NCI-H345 treated with DMSO at 0.1 percent for 48 hours (cell line): ENCODE results near the gene ITGBL1.
A peak's percentile ranks its signal among the peaks of the same experiment; 100 is the strongest.
"Not testable (repeated sequence)": the region's sequence is repeated elsewhere in the genome, so short reads cannot be mapped to it uniquely, and the experiment has no call there.

Experiments
- DNase-seq: peaks from one replicate; lab custom pipeline; 2025; ENCODE audit not compliant: unreplicated experiment; lab: John Stamatoyannopoulos, UW

ITGBL1 gene

DNA sequence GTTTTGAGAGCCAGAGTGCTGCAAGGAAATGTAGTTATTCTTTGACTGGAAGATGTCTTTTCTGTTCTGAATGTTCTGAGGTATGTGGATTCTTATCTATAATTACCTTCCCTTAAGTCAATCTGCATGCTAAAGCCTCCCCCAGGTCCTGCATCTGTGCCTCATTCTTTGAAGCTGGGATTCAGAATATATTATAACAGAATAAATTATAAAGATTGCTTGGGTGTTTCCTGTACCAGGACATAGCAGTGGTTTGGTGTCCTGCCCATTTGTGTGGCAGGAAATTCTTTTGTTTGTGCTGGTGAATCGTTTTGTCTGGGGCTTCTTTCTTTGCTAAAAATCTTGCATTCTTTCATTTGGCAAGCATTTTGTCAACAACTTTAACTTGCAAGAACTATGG lies 60.2 kb downstream of the ITGBL1 start:
- DNase-seq = no peak

DNA sequence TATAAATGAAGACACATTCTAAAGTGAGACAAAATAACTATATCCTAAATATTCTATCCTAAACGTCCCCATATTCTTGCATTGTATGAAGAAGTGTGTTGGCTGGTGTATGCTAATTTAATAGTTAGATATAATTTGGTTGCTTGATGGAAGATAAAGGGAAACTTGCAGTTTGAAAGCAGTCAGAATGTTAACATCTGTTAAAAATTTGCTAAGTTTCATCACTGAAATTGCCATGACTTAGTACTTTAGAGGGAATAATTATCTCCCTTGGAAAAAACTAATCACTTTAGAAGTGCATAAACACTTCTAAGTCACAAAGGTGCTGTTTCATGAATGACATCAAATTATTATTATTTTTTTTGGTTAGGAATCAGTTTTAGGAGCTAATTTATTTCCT lies 61.6 kb downstream of the ITGBL1 start:
- DNase-seq = no peak

DNA sequence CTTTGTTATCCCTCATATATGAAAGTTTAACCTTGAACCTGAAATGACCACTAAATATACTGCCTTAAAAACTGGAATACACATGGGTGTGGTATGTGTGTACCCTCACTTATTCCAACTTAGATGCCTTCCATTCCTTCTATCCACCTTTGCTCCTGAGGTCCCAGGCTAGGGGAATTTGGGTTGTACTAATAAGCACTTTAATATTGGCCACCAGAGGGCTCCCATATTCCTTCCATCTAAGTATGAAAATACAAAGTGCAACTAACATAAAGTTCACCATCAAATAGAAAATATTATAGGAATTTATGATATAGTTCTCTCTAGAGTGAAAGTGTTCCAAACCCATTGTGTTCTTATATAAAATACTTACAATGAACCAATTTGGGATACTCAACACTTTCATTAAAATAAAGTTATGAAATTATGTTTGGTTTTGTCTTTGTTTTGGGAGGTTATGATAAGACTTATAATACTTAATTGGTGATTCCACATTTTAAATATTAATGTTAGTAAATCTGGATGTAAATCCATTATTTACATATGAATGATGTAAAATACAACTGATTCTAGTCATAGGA lies 62.3 kb downstream of the ITGBL1 start:
- DNase-seq = peak; percentile 62

DNA sequence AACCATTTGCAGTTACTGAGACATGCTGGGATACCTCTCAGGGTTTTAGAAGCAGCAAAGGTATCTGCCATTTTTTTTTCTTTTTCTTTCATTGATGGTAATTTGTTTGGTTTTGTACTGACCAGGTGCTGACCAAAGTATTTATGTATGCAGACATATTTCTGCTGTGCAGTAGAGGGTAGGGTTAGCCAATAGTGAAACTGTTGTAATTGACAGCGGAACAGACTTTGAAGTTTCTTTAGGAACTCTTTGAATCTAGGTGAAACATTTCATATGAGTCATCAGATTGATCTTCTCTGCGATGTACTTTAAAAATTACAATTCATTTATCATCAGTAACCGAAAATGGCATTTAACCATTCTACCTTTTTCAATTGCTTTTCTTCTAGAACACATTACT lies 63.0 kb downstream of the ITGBL1 start:
- DNase-seq = no peak

DNA sequence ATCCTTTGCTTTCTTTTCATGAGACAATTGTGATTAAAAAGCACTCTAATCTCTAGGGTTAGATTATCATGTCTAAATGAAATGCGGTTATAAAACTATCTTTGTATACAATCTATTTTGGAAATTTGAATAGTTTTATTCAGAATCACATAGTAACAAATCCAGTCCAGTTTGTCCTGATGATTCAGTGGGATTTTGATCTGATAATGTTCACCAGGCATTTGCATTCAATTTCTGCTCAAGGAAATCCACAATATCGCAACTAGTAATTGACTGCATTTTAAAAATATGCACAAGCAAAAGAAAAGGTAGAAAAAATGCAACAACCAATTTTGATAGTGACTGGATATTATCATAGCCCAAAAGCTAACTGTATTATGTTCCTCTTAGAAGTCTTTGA lies 63.8 kb downstream of the ITGBL1 start:
- no peak for DNase-seq

DNA sequence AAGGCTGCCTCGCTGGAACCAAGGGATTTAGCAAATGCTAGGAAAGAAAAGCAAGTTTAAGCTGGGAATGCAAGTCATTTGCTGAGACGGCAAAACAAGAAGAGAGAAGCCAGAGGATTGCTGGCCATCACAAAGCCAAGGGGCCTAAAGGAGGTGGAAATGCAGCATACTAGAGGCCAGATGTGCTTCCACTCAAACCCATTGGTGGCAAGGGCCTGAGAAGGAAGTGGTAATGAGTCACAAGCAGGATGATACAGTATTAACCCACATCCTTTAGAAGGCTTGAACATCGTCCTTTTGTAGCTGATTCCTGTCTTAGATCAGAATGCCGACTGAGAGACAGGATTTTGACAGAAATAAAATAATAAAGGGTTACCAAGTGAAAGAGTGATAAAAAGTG lies 68.2 kb downstream of the ITGBL1 start:
- no peak for DNase-seq

DNA sequence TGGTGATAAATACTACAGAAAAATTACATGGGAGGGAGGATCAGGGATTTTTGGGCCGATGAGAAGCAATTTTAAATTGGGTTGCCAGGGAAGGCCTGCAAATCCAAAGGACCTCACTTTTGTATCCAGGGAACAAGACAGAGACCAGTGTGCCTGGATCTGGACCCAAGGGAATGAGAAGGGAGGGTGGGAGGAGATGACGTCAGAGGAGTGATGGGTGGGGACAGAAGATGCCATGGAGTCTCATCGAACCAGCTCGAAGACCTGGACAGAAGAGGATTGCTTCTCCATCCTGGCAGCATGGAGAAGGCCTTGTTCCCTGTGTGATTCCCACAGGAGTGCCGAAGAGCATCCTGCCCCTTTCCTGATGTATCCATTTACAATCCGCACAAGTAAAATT lies 68.9 kb downstream of the ITGBL1 start:
- DNase-seq = no peak

DNA sequence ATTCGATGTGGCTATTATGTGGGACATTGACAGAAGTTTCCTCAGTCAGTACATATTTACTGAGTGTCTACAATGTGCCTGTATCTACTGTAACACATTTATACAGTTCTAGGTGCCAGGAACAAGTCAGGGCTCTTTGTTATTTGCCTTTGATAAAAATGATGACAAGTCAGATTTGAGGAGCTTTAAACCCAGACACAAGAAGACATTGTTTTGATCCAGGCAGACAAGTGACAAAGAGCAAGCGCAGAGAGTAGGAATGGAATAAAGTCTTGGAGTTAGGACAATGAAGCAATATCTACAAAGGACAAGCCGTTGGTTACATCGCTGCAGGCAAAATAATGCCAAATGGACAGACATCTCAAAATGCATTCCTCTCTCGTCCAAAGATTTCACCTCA lies 70.1 kb downstream of the ITGBL1 start:
- no peak for DNase-seq

DNA sequence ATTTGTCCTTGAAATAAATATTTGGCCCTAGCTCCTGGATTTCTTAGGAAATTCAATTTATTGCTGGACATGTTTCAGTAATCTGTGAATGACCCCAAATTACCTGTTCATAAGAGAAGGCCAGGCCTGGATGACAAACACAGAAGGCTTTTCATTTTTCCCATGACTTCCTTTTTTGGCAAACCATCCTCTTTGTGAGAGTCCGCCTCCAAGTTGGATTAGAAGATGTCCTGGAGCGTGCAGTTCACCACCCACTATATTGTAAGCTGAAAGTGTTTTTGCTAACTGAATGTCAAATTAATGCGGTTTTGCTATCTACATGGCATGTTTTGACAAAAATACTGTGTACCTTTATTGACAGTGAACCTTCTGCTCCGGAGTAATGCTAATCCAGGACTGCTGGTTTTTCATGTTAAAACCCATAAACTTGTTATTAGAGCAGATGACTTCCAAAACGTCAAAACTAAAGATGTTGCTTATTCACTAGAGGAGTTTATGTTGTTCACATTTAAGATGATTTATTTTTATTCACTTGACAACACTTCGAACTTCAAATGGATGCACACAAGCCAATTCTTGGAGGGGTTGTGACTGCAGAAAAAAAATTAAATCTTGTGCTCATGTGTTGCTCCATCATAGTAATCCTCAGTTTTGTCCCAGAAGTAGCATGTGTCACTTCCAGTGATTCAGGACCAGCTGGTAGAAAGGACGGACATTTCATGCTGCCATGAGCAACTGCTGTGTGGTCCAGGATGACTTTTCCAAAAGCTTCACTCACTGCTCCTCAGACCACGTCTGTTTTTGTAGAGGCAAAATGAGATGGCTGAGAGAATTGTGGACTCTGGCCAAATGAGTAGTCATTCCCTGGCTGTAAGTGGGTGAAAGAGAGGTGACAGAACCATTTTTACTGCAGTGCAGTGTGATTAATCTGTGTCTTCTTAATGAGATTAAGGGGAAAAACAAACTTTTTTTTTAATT lies 71.0 kb downstream of the ITGBL1 start:
- DNase-seq = no peak

DNA sequence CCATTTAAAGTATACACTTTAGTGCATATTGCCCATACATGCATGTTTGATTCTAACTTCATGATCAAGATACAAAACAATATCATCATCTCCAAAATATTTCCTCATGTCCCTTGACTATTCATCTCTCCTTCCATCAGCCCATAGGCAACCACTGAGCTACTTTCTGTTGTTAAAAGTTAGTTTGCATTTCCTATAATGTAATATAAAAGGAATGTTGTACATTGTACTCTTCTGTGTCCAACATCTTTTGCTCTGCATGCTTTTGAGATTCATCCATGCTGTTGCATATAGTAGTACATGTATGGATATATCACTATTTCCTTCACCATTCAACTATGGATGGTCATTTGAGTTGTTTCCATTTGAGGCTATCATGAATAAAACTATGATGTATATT lies 74.7 kb downstream of the ITGBL1 start:
- DNase-seq = no peak

DNA sequence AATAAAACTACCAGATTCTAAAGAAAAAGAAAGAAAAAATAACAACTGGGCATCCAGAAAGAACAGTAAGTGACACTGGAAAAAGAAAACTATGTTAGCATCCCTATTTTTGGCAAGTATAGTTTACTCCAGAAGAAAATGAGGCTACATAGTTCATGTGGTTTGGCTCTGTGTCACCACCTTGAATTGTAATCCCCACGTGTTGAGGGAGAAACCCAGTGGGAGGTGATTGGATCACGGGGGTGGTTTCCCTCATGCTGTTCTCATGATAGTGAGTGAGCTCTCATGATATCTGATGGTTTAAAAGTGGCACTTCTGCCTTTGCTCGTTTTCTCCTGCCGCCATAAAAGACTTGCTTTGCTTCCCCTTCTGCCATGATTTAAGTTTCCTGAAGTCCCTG lies 76.9 kb downstream of the ITGBL1 start:
- no peak for DNase-seq

DNA sequence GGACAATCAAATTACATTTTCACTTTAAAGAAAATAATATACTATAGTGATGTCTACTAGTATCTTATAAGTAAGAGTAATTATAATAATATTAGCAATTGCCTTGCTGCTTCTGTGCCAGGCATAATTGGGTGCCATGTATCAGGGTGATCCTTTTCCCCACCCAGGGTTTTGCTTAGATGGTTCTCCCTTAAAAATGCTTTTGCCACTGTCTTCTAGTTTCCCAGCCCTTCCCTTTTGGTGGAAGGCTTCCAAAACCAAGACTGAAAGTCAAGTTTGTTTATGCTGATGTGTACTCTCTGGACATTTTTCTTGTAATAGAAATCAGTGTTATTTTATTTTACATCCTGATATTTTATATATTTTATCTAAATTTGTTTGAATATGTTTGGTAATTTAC lies 77.8 kb downstream of the ITGBL1 start:
- no peak for DNase-seq

DNA sequence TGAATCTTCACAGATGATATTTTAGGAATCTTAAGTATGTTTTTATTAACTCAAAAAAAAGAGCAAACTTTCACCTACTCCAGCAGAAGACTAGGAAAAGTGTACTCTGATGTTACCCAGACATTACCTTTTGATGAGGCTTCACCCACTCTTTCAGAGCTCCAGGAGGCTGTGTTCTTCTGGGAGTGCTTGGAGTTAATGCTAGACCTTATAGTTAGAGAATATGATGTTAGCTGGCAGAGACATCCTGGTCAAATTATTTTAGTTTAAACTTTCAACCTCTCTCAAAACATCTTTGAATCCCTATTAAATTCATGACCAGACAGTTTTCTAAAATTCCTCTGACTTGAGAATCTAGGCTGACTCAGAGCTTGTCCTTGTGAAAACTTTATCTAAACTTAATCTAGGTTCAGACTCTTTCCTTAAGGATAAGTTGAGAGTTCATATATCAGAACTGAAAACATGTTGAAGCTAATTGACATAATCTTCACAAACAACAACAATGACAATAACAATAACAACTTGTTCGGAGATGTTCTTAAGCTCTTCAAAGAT lies 82.8 kb downstream of the ITGBL1 start:
- no peak for DNase-seq

DNA sequence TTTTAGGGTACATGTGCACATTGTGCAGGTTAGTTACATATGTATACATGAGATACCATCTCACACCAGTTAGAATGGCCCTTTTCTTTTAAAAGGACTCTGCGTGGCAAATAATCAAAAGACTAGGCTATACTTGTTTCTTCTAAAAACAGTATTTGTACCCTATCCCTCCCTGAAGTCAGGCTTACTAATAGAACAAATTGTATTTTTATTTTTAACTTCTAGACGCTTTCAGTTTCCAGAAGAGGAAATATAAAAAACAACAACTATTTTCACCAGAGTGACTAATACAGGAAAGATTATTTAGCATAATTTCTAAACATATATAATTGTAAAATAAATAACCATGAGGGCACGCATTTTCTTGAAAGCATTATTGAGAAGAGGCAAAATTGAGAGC lies 83.6 kb downstream of the ITGBL1 start:
- no peak for DNase-seq

DNA sequence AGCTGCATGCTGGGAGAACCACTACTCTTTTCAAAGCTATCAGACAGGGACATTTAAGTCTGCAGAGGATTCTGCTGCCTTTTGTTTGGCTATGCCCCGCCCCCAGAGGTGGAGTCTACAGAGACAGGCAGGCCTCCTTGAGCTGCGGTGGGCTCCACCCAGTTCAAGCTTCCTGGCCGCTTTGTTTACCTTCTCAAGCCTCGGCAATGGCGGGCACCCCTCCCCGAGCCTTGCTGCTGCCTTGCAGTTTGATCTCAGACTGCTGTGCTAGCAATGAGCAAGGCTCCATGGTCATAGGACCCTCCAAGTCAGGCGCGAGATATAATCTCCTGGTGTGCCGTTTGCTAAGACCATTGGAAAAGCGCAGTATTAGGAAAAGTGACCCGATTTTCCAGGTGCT lies 92.1 kb downstream of the ITGBL1 start:
- DNase-seq = not testable (repeated sequence)

DNA sequence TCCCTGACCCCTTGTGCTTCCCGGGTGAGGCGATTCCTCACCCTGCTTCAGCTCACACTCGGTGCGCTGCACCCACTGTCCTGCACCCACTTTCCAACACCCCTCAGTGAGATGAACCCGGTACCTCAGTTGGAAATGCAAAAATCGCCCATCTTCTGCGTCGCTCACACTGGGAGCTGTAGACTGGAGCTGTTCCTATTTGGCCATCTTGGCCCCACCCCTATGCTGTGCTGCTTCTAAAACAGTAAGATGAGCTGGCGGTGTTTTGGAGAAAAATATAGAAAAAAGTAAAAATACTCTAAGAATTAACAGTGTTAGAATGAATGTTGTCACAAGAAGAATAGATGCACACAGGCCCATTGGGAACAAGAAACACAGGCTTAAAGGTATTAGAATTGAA lies 92.5 kb downstream of the ITGBL1 start:
- DNase-seq = no peak

DNA sequence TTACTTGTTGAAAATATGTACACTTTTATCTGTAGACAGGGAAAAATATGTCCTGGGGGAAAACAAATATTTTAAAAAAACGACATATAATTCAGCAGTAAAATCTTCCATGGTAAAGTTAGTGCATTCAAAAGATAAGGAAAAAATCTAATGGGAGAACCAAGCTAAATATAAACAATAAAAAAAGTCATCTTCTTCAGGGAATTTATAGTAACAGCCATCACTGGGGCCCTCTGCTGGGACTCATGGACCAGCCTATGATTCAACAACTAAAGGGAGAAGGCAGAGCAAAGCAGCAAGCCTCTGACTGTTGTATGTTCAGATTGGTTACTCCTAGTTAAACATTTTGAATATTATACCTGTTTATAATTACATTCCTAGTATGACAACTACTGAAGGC lies 93.0 kb downstream of the ITGBL1 start:
- DNase-seq = no peak

DNA sequence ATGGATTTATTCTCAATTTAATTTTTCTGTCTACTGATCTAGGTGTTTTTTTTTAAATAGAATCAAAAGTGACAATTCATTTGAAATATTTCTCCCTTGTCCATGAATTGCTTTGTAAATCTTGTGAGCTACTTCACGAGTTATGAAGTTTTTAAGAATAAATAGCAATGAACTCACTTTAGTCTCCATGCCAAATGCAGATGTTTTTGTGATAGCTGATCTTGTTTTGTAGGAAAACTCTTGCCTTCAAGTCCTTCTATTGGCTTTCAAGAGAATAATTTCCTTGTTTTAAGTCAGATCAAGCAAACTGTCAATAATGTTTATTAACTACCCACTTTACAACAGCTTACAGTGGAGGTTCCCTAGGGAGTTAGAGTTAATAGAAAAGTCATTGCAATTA lies 99.8 kb downstream of the ITGBL1 start:
- DNase-seq = no peak

DNA sequence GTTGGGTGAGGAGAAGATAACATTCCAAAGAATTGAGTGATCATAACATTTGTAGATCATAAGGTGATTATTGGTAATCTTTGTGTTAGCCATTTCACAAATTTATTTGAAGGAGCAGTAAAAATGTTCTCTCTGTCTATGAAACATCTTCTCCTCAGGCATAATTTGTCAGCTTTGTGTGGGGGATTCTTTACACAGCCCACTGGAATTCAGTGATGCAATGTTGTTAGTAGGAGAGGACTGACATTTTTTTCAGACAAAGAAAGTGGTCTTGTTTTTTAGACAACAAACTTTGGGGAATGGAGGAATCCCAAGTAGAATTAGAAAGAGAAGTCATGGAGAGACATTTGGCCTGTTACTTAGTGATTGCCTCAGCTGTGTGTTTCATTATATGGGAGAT lies 100.3 kb downstream of the ITGBL1 start:
- DNase-seq = no peak

DNA sequence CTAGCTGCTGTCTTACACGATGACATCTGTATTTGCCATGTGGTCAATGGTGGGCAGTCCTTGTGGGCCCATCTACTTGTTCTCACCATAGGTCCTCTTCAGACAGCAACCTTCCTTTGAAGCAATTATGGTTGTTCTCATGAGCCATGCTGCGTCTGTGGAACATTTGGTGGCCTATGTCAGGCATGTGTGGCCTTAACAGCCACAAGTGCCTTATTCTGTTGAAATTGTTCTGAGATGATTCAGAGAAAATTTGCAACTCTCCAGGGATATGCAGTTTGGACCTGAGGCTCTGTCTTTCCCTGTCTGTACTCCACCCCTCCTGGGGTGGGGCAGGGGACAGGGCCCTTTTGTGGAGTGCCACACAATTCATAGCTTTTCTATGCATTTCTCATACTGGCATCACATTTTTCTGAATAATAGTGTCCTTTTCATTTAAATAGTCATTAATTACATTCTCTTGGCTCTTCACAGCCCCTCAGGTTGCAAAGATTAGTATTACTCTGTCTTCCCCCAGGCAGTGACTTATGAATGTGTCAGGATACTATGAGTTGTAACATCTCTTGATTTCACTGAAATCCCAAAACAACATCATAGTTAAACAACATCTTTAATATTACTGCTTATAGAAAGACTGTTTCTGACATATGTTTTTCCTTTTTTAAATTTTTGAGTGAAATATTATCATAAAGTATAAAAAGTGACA lies 102.1 kb downstream of the ITGBL1 start:
- DNase-seq = no peak

DNA sequence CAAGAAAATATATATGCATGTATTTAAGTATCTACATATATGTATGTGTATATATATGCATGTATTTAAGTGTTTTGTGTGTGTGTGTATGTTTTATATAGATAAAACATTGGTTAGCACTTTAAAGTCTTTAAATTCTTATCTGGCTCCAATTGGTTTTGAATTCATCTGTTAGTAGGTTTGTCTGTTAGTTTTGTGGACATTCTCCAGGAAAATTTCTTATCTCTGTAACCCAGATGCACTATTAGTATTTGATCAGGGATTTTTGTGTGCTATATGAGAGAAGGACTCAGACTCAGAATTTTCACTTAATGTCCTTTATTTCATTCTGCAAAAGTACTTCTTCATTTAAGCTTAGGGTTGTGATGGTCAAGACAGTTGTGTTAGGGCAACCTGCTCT lies 103.1 kb downstream of the ITGBL1 start:
- no peak for DNase-seq

DNA sequence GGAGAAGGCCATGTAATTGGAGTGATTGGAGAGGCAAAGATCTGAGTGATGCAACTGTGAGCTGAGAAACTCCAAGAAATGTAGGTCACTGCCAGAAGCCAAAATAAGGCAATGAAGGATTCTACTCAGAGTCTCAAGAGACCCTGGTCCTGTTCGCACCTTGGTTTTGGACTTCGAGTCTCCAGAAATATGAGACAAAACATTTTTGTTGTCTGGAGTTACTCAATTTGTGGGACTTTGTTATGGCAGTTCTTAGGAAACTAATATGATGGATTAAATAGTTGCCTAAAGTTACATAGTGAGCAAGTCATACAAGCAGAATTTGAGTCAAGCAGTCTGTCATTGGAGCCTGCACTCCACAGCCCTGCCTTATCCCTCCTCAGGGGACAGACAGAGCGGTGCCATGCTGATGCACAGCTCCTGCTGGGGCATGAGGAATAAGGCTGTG lies 104.2 kb downstream of the ITGBL1 start:
- DNase-seq = no peak
